Measurements from ENCODE around the gene PSD2. TPM values are rescaled to one million over a fixed set of nuclear protein-coding genes. Genes with fewer than 3 reads are reported as not detected.

The PSD2 gene
- total RNA-seq, 6 experiments from 2014 or later, result 0.04 to 0.07 (median 0.07) TPM; not detected in 3

GRCh38 chr5:139856714-139857113 is 61.1 kb downstream of the PSD2 start:
- no peaks in the 10 kb centered on the region for H3K4me1 ChIP-seq
- no peak overlapping the region for H3K27ac ChIP-seq
- H3K36me3 ChIP-seq, result no peaks in the 10 kb centered on the region
- no peak overlapping the region for H3K4me3 ChIP-seq
- ATAC-seq (no peak), DNase-seq (no peak)
- no peaks in the 10 kb centered on the region for H3K9me3 ChIP-seq
- intact Hi-C loops (cut with DNase I), result loop anchor here in 1 of 2 donors (5.0 to 10.0 kb wide), 2 partner anchors 64 to 108 kb away; no protein-coding TSS in a partner anchor
- H3K27me3 ChIP-seq, result no peaks in the 10 kb centered on the region
- no peak for TF ChIP-seq POLR2A (IDR thresholded peaks at IDR 0.05)
- TF ChIP-seq, protein P1, sequence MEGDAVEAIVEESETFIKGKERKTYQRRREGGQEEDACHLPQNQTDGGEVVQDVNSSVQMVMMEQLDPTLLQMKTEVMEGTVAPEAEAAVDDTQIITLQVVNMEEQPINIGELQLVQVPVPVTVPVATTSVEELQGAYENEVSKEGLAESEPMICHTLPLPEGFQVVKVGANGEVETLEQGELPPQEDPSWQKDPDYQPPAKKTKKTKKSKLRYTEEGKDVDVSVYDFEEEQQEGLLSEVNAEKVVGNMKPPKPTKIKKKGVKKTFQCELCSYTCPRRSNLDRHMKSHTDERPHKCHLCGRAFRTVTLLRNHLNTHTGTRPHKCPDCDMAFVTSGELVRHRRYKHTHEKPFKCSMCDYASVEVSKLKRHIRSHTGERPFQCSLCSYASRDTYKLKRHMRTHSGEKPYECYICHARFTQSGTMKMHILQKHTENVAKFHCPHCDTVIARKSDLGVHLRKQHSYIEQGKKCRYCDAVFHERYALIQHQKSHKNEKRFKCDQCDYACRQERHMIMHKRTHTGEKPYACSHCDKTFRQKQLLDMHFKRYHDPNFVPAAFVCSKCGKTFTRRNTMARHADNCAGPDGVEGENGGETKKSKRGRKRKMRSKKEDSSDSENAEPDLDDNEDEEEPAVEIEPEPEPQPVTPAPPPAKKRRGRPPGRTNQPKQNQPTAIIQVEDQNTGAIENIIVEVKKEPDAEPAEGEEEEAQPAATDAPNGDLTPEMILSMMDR (IDR thresholded peaks at IDR 0.05), result no peak
- 76% methylated on average over 4 of the region's 4 CpGs for WGBS (ENCODE audit: insufficient coverage, low coverage, low lambda C conversion rate, missing lambda C conversion rate)

GRCh38 chr5:139859013-139859412 is 63.4 kb downstream of the PSD2 start:
- no peak for ATAC-seq
- no peaks in the 10 kb centered on the region for H3K27me3 ChIP-seq
- intact Hi-C loops (cut with DNase I), result loop anchor here in 1 of 2 donors (5.0 to 10.0 kb wide), 2 partner anchors 67 to 106 kb away; no protein-coding TSS in a partner anchor
- TF ChIP-seq, protein P1 (IDR thresholded peaks at IDR 0.05), result no peak
- no peak for TF ChIP-seq POLR2A (IDR thresholded peaks at IDR 0.05)
- H3K27ac ChIP-seq, result no peak overlapping the region
- H3K9me3 ChIP-seq, result no peaks in the 10 kb centered on the region
- H3K4me1 ChIP-seq, result no peaks in the 10 kb centered on the region
- H3K36me3 ChIP-seq, result no peaks in the 10 kb centered on the region
- DNase-seq, result no peak
- no peak overlapping the region for H3K4me3 ChIP-seq
- 70% methylated on average over 2 of the region's 2 CpGs for WGBS (ENCODE audit: insufficient coverage, low coverage, low lambda C conversion rate, missing lambda C conversion rate)

DNA sequence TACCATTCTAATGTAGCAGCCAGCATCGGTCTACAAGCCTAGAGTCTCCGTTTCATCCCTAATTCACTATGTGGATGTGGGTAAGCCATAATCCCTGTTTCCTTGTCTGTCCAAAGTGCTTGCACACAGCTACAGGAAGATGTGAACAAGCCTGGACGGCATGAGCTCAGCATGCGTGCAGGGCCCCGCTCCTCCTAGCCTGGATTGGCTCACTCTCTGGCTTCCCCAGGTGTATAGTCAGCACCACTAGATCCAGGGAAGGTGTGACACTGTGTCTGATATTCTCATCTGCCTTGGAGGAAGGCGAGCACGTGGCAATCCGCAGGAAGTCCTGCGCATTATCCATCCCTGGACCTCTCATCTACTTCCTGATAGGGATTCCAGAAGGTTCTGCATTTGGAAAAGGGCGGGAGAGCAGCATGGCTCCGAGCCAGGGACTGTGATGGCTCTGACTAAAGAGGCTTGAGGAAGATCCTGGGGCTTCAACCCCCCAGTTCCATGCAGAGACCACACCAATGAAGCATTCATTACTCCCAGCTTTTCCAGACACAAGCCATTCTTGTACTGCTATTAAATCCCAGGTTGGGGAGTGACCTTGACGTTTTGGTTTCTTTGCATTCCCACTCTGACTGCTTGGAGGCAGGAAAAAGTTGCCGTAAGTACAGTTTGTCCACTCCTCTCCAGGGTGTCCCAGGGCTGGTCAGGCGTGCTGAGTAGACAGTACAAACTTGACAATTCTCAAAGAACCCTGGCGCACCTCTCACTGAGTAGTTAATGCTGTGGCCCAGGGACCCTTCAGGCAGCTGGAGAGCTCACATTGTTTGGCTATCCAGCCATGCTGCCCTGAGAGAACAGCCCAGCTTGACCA is 65.6 kb downstream of the PSD2 start:
- no peak for ATAC-seq

DNA sequence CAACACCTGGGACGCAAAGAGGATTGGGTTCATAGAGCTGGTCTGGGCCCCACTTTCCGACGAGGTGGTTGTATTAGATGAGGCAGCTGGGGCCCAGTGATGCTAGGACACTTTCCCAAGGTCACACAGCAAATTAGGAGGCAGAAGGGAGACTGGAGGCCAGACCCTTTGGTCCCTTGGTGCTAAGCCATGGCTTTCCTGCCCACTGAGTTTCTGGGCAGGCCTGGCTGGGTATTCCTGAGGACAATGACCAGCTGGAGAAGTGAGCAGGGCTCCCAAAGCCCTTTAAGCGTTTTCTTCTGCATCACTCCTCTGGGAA is 66.2 kb downstream of the PSD2 start:
- Histone ChIP-seq H3K27me3 (no peaks in the 10 kb centered on the region), H3K27ac (no peak overlapping the region), H3K4me3 (no peak overlapping the region), H3K9me3 (no peaks in the 10 kb centered on the region), H3K4me1 (peaks cover 0 to 9% (median 2%) of the 10 kb centered on the region in 4 donors), H3K36me3 (no peaks in the 10 kb centered on the region)
- intact Hi-C loops (cut with DNase I), result loop anchor here in 1 of 2 donors (10.0 kb wide), 1 partner anchor 77 kb away; no protein-coding TSS in a partner anchor
- no peak for TF ChIP-seq POLR2A (IDR thresholded peaks at IDR 0.05)
- TF ChIP-seq, protein P1 (IDR thresholded peaks at IDR 0.05), result no peak
- 89% methylated on average over 3 of the region's 4 CpGs for WGBS (ENCODE audit: insufficient coverage, low coverage, low lambda C conversion rate, missing lambda C conversion rate)
- DNase-seq (no peak), ATAC-seq (no peak)

More for the DNA sequence above, 65.6 kb downstream of the PSD2 start:
- TF ChIP-seq POLR2A (IDR thresholded peaks at IDR 0.05), result no peak
- TF ChIP-seq, protein P1 (IDR thresholded peaks at IDR 0.05), result no peak
- Histone ChIP-seq H3K4me3 (no peak overlapping the region), H3K4me1 (peaks cover 0 to 9% (median 2%) of the 10 kb centered on the region in 4 donors), H3K9me3 (no peaks in the 10 kb centered on the region), H3K27ac (no peak overlapping the region), H3K36me3 (no peaks in the 10 kb centered on the region), H3K27me3 (no peaks in the 10 kb centered on the region)
- 72% methylated on average over 4 of the region's 15 CpGs for WGBS (ENCODE audit: insufficient coverage, low coverage, low lambda C conversion rate, missing lambda C conversion rate)
- no peak for DNase-seq
- intact Hi-C loops (cut with DNase I), result loop anchor here in 1 of 2 donors (10.0 kb wide), 1 partner anchor 76 kb away; no protein-coding TSS in a partner anchor

Measured in right lobe of liver (tissue), 6 donors.